ENCODE measurements around the gene NR5A1.

- TF ChIP-seq EZH2 (conservative IDR thresholded peaks at IDR 0.05; ENCODE audit: low read depth, low read length) (no peak), HMG20A (CRISPR knock-in tag; IDR thresholded peaks at IDR 0.05; ENCODE audit: borderline replicate concordance) (no peak), EHMT2 (IDR thresholded peaks at IDR 0.05; ENCODE audit: borderline replicate concordance, low read depth, low read length) (no peak), ZFYVE20 (CRISPR knock-in tag; IDR thresholded peaks at IDR 0.05; ENCODE audit: borderline replicate concordance, low read depth) (no peak), ZNF274 (CRISPR knock-in tag; IDR thresholded peaks at IDR 0.05) (no peak), NAIF1 (CRISPR knock-in tag; IDR thresholded peaks at IDR 0.05; ENCODE audit: borderline replicate concordance) (no peak), KLF9 (CRISPR knock-in tag; IDR thresholded peaks at IDR 0.05; ENCODE audit: low read depth) (no peak), ETV6 (CRISPR knock-in tag; conservative IDR thresholded peaks at IDR 0.05) (no peak)
These were observed 7.7 kb upstream of the NR5A1 start for GRCh38 chr9:124514874-124515273.
